Umbilical cord (tissue), 2 donors: ENCODE data around the gene TRMO. TPM values are rescaled to one million over a fixed set of nuclear protein-coding genes. Genes with fewer than 3 reads are reported as not detected.

Experiments used
- DNase-seq: peaks from one replicate; pipeline ENCODE4 v3.0.0-alpha.2; 2015; ENCODE audit warnings: low spot score
- total RNA-seq: library from RNA; depleted of rRNA; stranded (reverse); fragments of >200 nt; gene quantifications from one replicate; pipeline ENCODE4 v1.2.3, GENCODE V29; 2014; ENCODE audit warnings: low replicate concordance; ENCODE audit not compliant: insufficient read depth

Gene TRMO
- total RNA-seq, 1 donor from 2014 or later = 37.1 TPM

DNA sequence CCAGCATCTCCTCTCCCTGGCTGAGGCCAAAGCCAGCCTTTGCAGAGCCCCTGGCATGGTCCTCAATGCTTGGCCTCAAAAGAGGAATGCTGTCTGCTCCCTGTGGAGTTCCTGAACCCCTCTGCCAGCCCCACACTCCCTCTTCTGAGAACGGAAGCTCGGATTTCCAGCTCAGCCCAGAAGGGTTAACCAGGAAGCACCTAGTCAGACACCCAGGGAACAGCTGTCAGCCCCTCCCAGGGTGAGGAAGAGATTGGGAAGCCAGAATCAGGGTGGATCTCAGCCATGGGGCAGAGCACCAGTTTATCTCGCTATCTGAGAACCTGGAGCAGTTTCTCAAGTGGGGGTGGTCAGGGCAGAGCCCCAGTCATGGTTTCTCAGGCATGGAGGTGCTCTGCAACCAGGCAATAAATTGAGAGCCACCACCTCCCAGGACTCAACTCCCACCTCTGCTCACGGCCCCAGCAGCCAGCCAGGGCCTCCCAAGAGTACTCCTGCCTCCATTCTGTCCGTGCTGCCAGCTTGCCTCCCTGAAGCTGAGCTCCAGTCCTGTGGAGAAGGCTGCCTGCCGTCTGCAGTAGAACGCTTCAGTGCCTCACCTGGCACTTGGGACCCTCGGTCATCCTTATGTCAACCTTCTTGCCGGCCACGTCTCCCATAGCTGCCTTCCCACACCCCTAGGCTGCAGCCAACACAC lies 61.7 kb downstream of the TRMO start:
- DNase-seq = no peak

DNA sequence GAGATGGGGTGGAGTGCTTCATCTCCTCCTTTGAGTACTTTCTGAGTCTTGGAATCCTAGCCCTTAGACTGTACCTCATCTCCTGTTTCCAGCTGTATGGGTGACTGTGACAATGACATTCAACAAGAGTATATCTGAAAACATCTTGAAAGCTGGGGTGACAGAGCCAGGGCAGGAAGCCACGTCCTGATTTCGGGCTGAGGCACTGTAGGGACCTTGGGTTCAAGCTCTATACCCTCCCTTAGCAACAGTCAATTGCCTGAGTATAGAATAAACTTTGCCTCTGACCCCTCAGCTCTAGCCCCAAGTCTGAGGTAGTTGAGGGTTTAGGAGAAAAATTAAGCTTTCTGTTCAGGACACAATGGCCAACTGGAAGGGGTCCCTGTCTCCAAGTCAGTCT lies 63.0 kb downstream of the TRMO start:
- DNase-seq = no peak

DNA sequence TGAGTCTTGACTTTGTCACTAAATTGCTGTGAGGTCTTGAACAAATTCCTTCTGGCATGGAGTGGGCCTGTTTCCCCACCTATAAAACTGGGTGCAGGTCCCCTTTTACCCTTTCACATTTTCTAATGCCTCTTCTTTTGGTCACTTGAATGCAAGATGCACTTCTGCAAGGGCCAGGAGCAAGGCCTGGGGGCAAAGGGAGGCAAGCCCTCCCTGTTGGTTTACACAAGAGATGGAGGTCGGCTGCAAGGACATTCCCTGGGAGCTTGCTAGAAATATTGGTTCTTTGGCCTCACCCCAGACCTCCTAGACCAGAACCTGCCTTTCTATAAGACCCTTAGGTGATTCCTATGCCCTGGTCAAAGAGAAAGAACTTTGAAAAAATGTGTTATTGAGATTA lies 63.5 kb downstream of the TRMO start:
- DNase-seq = no peak

DNA sequence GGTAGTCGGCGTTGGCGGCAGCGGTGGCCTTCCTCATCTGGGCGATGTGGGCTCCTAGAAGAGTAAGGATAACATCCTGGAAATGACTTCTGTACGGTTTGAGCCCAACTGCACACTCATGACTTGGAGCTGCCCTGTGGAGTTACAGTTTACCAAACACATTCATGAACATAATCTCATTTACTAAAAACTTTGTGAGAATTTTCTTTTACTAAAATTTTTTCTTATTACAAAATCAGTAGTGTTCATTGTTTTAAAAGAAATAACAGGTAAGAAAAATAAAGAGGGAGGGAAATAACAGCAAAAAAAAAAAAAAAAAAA lies 63.9 kb downstream of the TRMO start:
- DNase-seq = no peak

DNA sequence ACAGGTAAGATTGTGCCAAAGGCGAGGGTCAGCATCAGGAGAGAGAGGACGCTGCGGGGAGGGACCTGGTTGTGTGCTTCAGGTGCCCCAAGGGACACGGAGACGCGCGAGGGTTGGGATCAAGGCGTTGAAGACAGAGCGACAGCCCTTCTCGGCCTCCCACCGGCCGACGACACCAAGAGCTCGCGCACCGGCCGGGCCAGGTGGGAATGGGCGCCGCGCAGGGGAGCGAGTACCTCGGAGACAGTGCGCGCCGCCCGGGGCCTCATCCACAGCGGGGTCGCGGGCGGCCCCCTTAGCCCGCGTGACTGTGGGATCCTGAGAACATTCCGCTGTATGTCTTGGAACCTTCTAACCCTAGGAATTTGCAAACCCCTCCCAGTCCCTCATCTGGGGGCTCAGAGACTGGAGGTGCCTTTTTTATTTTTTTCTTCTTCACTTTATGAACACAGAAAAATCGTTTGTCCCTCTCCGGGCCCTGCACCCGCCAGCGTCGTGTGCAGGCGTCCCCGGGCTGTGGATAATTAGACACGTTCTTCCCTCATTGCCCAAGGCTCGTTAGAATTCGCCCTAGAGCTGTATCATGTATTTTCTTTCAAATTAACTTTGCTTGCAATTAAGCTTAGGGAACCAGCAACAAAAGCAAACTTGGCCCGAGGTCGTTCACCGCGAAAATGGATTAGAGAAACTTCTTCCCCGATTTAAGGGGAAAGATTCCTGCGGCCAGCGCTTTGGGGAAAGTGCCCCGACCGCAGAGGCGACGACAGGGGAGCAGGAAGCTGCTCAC lies 64.5 kb downstream of the TRMO start:
- DNase-seq = no peak

DNA sequence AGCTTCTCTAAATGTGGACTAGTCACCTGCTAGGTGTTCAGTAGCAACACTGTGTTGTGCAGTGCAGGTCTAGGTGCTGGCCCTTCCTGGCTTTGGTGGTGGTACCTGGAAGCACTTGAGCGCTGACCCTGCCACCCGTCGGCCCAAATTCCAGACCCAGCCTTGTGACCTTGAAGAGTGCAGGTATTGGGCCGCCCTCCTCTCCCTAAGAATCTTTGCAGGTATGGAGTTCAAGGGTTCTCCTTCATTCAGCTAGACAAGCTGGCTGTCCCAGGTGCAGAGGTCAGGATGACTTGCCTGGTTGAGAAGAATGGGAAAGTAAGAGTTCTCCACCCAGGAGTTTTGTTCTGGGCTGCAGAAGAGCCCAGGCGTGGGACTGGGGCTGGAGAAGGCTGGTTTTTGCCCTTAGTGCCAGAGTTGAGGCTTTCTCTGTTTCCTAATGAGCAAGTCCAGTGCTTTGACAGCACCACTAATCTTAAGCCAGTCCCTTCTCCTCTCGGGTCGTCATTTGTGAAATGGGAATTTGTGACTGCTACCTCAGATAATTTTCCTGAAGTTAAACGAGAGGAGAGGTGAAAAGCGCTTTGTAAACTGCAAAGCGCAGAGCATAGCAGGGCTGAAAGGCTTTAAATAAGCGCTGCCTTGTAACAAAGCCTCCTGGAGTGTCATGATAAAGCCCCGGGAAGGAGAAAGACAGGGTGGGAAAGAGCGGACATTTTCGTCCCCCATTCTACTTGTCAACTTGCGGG lies 65.3 kb downstream of the TRMO start:
- DNase-seq = no peak

DNA sequence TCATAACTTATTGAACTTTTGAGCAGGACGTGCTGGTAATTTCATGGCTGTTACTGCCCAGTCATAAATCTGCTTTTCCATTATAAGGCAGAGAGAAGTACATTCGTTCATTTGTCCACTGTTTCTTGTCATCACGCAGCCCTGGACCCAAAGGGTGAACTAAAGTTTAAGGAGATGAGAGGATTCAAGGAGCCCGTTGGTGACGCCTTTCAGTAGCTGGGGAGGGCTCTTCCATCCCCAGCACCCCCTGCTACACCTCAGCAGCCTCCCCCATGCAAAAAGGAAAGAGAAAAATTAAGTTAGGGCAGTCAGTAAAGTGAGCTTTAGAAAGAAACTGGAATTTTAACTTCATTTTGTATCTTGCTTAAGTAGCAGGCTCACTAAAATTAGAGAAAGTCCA lies 66.4 kb downstream of the TRMO start:
- DNase-seq = no peak

DNA sequence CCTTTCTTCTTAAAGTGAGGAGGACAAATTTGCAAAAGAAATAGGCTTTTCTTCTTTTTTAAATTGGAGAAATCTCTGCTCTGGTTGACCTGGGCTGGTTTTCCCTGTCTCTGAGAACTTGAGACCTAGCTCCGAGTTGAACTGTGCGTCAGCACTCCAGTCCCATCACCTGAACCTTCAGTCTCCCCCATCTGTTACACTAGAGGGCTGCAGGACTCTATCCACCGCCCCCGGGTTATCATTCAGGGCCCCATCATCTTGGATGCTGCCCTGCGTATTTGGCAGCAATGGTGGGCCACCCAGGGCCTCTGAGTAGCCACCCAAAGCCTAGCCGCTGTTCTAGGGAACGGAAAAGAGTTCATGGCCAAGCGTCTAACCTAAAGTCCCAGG lies 66.8 kb downstream of the TRMO start:
- no peak for DNase-seq

DNA sequence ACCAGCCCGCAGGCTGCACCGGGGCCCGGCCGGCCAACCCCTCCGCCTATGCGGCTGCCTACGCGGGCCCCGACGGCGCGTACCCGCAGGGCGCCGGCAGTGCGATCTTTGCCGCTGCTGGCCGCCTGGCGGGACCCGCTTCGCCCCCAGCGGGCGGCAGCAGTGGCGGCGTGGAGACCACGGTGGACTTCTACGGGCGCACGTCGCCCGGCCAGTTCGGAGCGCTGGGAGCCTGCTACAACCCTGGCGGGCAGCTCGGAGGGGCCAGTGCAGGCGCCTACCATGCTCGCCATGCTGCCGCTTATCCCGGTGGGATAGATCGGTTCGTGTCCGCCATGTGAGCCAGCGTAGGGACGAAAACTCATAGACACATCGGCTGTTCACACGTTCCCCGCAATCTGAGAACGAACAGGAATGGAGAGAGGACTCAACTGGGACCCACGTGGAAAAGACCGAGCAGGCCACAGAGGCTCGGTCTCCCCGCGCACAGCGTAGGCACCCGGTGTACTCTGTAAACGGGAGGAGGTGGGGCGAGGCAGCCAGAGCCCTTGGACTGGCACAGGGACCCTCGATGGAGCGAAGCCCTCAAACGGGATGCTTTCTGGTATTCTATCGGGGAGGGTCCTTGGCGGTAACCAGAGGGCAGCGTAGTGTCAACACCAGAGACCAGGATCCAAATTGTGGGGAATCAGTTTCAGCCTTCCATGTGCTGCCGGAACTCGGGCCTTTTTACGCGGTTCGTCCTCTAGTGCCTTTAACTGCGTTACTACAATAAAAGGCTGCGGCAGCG lies 67.4 kb downstream of the TRMO start:
- no peak for DNase-seq

Other genes with a start within 250 kb of the TRMO start
- gene XPA, start 225.2 kb downstream of the TRMO start, total RNA-seq = 49.8 TPM
- 1.2 TPM for gene FOXE1, start 69.3 kb downstream of the TRMO start, total RNA-seq
- 30.3 TPM for gene HEMGN, start 15.7 kb upstream of the TRMO start, total RNA-seq
- 14.2 TPM for gene ANP32B, start 60.8 kb upstream of the TRMO start, total RNA-seq
- 42.9 TPM for gene NANS, start 134.2 kb upstream of the TRMO start, total RNA-seq
- gene TRIM14, start 196.7 kb upstream of the TRMO start, total RNA-seq = 5.5 TPM